HepG2 (cell line): ENCODE results near the gene TNFAIP1. TPM values are rescaled to one million over a fixed set of nuclear protein-coding genes. Genes with fewer than 3 reads are reported as not detected.

ENCODE experiments used
- ARNT2 ChIP-seq: sonication (generic); formaldehyde crosslinking; IDR thresholded peaks from 2 replicates; pipeline ENCODE4 v1.8.0; 2022; ENCODE audit warnings: mild to moderate bottlenecking, low read depth, missing genetic modification reagents, moderate library complexity
- ATF1 ChIP-seq: IDR thresholded peaks from 2 replicates; pipeline ENCODE4 v1.6.1; 2016; ENCODE audit warnings: mild to moderate bottlenecking, control low read depth
- BCL3 ChIP-seq: sonication (generic); formaldehyde crosslinking; IDR thresholded peaks from 2 replicates; pipeline ENCODE4 v1.5.1; 2020; ENCODE audit warnings: mild to moderate bottlenecking, missing genetic modification reagents, moderate library complexity
- BHLHE40 ChIP-seq: IDR thresholded peaks from 2 replicates; pipeline ENCODE4 v1.6.1; 2011; ENCODE audit warnings: low read length, improper control_type of control experiment
- FOSL2 ChIP-seq: sonication (generic); formaldehyde crosslinking; IDR thresholded peaks from 2 replicates; pipeline ENCODE4 v1.4.0; 2020; ENCODE audit warnings: missing genetic modification reagents
- HDAC2 ChIP-seq: sonication (generic); formaldehyde crosslinking; IDR thresholded peaks from 2 replicates; pipeline ENCODE4 v1.4.0; 2020; ENCODE audit warnings: missing genetic modification reagents
- HMG20A ChIP-seq: IDR thresholded peaks from 2 replicates; pipeline ENCODE4 v1.6.1; 2016; ENCODE audit warnings: borderline replicate concordance
- IRF1 ChIP-seq: sonication (generic); formaldehyde crosslinking; IDR thresholded peaks from 2 replicates; pipeline ENCODE4 v1.4.0; 2020; ENCODE audit warnings: low read depth, mild to moderate bottlenecking, missing genetic modification reagents
- NPAS2 ChIP-seq: sonication (generic); formaldehyde crosslinking; IDR thresholded peaks from 2 replicates; pipeline ENCODE4 v1.8.0; 2022; ENCODE audit warnings: mild to moderate bottlenecking, missing genetic modification reagents, borderline replicate concordance
- SATB2 ChIP-seq: sonication (generic); formaldehyde crosslinking; IDR thresholded peaks from 2 replicates; pipeline ENCODE4 v1.5.0; 2020; ENCODE audit warnings: missing genetic modification reagents
- SNAPC2 ChIP-seq: sonication (generic); formaldehyde crosslinking; IDR thresholded peaks from 2 replicates; pipeline ENCODE4 v1.8.1; 2022; ENCODE audit warnings: mild to moderate bottlenecking, missing genetic modification reagents
- TCF12 ChIP-seq, 2 experiments: fragments of 450-650 bp in 1 of 2; sonication (generic) in 1 of 2; formaldehyde crosslinking in 1 of 2; IDR thresholded peaks; 2 replicates each; pipeline versions ENCODE4 v1.6.1 to v1.8.0; 2017 to 2022; ENCODE audit warnings: antibody characterized with exemption in 1 of 2, mild to moderate bottlenecking in 1 of 2, missing genetic modification reagents in 1 of 2, moderate library complexity in 1 of 2
- TFE3 ChIP-seq: IDR thresholded peaks from 2 replicates; pipeline ENCODE4 v1.6.1; 2016
- ZEB1 ChIP-seq: IDR thresholded peaks from 2 replicates; pipeline ENCODE4 v1.6.1; 2012; ENCODE audit warnings: mild to moderate bottlenecking, low read depth, inconsistent platforms; ENCODE audit not compliant: insufficient replicate concordance
- ZHX2 ChIP-seq, 2 experiments: sonication (generic) in 1 of 2; formaldehyde crosslinking in 1 of 2; IDR thresholded peaks; 2 replicates each; pipeline versions ENCODE4 v1.6.1 to v1.9.0; 2014 to 2022; ENCODE audit warnings: antibody characterized with exemption in 1 of 2, borderline replicate concordance in 1 of 2, inconsistent platforms in 1 of 2, low read depth in 1 of 2, missing genetic modification reagents in 1 of 2
- ZNF383 ChIP-seq: sonication (generic); formaldehyde crosslinking; IDR thresholded peaks from 2 replicates; pipeline ENCODE4 v1.4.0; 2020; ENCODE audit warnings: missing genetic modification reagents, mild to moderate bottlenecking, borderline replicate concordance
- ZNF564 ChIP-seq: sonication (generic); formaldehyde crosslinking; IDR thresholded peaks from 2 replicates; pipeline ENCODE4 v1.8.1; 2023; ENCODE audit warnings: mild to moderate bottlenecking, missing genetic modification reagents
- ZNF616 ChIP-seq: sonication (generic); formaldehyde crosslinking; IDR thresholded peaks from 2 replicates; pipeline ENCODE4 v1.5.0; 2020; ENCODE audit warnings: low read depth, mild to moderate bottlenecking, missing genetic modification reagents
- ZNF761 ChIP-seq: sonication (generic); formaldehyde crosslinking; conservative IDR thresholded peaks from 2 replicates; pipeline ENCODE4 v1.4.0; 2020; ENCODE audit warnings: mild to moderate bottlenecking, missing genetic modification reagents
- ZSCAN29 ChIP-seq: sonication (generic); formaldehyde crosslinking; conservative IDR thresholded peaks from 2 replicates; pipeline ENCODE4 v1.4.0; 2020; ENCODE audit warnings: mild to moderate bottlenecking, missing genetic modification reagents
- polyA plus RNA-seq, 8 experiments: library from polyadenylated mRNA; depleted of rRNA in 3 of 8; stranded (reverse) in 7 of 8; unstranded in 1 of 8; fragments of >200 nt; fragmentation: Illumina TruSeq in 4 of 8; extraction: Trizol in 4 of 8; gene quantifications; 2 replicates each; pipeline versions ENCODE4 v1.2.1 to v1.2.3, GENCODE V29; 2011 to 2016; ENCODE audit warnings: low read depth in 4 of 8, missing spikeins in 1 of 8, mixed read lengths in 1 of 8; ENCODE audit not compliant: insufficient read depth in 1 of 8
- total RNA-seq, 5 experiments: library from RNA; depleted of rRNA; stranded (reverse); fragments of >200 nt; fragmentation: Illumina TruSeq; extraction: Trizol; gene quantifications; 2 replicates each; pipeline ENCODE4 v1.2.3, GENCODE V29; 2016; ENCODE audit warnings: low read depth in 1 of 5

TNFAIP1 gene
- total and polyA plus RNA-seq, 2 of the 13 experiments (the other 11 are each of a cell fraction or from before 2014, with no cell fraction given): 17.5 to 40.6 TPM

GRCh38 chr17:28367641-28368305, 32.2 kb downstream of the TNFAIP1 start (continued):
- TF ChIP-seq SATB2 (CRISPR knock-in tag): no peak
- TF ChIP-seq NPAS2 (CRISPR knock-in tag): no peak
- no peak for TF ChIP-seq ZEB1
- no peak for TF ChIP-seq SNAPC2
- TF ChIP-seq HDAC2 (CRISPR knock-in tag): no peak
- TF ChIP-seq IRF1 (CRISPR knock-in tag): no peak
- no peak for TF ChIP-seq HMG20A (CRISPR knock-in tag)
- TF ChIP-seq ZNF761 (CRISPR knock-in tag): no peak
- TF ChIP-seq BHLHE40: no peak
- TF ChIP-seq FOSL2 (CRISPR knock-in tag): no peak
- no peak for TF ChIP-seq ZNF616 (CRISPR knock-in tag)
- no peak for TF ChIP-seq ZNF564 (CRISPR knock-in tag)
- no peak for TF ChIP-seq ZNF383 (CRISPR knock-in tag)
- no peak for TF ChIP-seq TCF12 (IDR thresholded peaks at IDR 0.05)
- no peak for TF ChIP-seq TCF12 (CRISPR knock-in tag; IDR thresholded peaks at IDR 0.05)
- no peak for TF ChIP-seq ATF1 (CRISPR knock-in tag)
- TF ChIP-seq ZSCAN29 (CRISPR knock-in tag): no peak
- no peak for TF ChIP-seq ZHX2 (IDR thresholded peaks at IDR 0.05; ENCODE audit: low read depth)
- no peak for TF ChIP-seq ZHX2 (CRISPR knock-in tag; IDR thresholded peaks at IDR 0.05; ENCODE audit: borderline replicate concordance)
- no peak for TF ChIP-seq BCL3 (CRISPR knock-in tag)
- no peak for TF ChIP-seq TFE3 (CRISPR knock-in tag)
- TF ChIP-seq ARNT2 (CRISPR knock-in tag): peak; percentile 2; the same call in 1 of the 2 replicates
